ENCODE results near the gene ZNF432.
A peak's percentile ranks its signal among the peaks of the same experiment; 100 is the strongest.
"Not testable (repeated sequence)": the region's sequence is repeated elsewhere in the genome, so short reads cannot be mapped to it uniquely, and the experiment has no call there.

Gene ZNF432

GRCh38 chr19:52066258-52066863 is 17.7 kb upstream of the ZNF432 start:
- H3K27ac ChIP-seq = no peak overlapping the region
- TF ChIP-seq, protein P1, sequence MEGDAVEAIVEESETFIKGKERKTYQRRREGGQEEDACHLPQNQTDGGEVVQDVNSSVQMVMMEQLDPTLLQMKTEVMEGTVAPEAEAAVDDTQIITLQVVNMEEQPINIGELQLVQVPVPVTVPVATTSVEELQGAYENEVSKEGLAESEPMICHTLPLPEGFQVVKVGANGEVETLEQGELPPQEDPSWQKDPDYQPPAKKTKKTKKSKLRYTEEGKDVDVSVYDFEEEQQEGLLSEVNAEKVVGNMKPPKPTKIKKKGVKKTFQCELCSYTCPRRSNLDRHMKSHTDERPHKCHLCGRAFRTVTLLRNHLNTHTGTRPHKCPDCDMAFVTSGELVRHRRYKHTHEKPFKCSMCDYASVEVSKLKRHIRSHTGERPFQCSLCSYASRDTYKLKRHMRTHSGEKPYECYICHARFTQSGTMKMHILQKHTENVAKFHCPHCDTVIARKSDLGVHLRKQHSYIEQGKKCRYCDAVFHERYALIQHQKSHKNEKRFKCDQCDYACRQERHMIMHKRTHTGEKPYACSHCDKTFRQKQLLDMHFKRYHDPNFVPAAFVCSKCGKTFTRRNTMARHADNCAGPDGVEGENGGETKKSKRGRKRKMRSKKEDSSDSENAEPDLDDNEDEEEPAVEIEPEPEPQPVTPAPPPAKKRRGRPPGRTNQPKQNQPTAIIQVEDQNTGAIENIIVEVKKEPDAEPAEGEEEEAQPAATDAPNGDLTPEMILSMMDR (conservative IDR thresholded peaks at IDR 0.05) = no peak

GRCh38 chr19:52065399-52065798 is 16.8 kb upstream of the ZNF432 start:
- TF ChIP-seq, protein P1 (conservative IDR thresholded peaks at IDR 0.05) = no peak
- no peak overlapping the region for H3K27ac ChIP-seq

DNA sequence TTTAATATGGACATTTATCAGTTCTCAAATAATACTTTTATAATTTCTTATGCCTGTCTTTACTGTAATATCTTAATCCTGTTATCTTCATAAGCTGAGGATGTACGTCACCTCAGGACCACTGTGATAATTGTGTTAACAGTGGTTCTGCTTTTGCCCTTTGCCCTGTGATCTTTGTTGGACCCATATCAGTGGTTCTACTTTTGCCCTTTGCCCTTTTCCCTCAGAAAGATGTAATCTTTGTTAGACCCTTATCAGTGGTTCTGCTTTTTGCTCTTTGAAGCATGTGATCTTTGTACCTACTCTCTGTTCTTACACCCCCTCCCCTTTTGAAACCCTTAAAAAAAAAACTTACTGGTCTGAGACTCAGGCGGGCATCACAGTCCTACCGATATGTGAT is 7.8 kb upstream of the ZNF432 start:
- H3K27ac ChIP-seq = not testable (repeated sequence)

- peak overlapping the region; percentile 97 for H3K27ac ChIP-seq
Observed at GRCh38 chr19:52051736-52052135, 3.1 kb upstream of the ZNF432 start.

DNA sequence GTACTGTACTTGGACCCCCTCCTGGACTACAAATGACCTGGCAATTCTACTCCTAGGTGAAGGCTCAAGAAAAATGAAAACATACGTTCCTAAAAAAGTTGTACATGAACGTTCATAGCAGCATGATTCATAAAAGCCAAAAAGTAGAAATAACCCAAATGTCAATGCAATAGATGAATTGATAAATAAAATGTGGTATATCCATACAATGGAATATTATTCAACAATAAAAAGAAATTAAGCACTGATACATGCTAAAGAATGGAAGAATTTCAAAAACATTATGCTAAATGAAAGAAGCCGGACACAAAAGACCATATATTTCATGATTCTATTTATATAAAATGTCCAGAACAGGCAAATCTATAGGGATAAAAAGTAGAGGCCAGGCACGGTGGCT is 9.5 kb downstream of the ZNF432 start:
- TF ChIP-seq, protein P1 (conservative IDR thresholded peaks at IDR 0.05) = no peak

DNA sequence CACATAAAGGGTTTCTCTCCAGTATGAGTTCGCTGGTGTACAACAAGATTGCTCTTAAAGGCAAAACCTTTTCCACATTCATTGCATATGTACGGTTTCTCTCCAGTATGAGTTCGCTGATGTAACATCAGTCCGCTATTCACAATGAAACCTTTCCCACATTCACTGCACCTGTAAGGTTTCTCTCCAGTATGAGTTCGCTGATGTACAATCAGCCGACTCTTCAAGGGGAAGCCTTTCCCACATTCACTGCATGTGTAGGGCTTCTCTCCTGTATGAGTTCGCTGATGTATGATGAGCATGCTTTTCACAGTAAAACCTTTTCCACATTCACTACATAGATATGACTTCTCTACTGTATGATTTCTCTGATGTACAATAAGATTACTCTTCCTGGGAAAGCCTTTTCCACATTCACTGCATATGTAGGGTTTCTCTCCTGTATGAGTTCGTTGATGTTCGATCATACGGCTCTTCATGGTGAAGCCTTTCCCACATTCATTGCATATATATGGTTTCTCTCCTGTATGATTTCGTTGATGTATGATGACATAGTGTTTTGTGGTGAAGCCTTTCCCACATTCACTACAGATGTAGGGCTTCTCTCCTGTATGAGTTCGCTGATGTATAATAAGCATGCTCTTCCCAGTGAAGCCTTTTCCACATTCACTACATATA is 14.4 kb downstream of the ZNF432 start:
- TF ChIP-seq, protein P1 (conservative IDR thresholded peaks at IDR 0.05) = no peak
- no peak overlapping the region for H3K27ac ChIP-seq

More for the DNA sequence above, 9.5 kb downstream of the ZNF432 start:
- no peak overlapping the region for H3K27ac ChIP-seq

- TF ChIP-seq, protein P1 (conservative IDR thresholded peaks at IDR 0.05) = no peak
- H3K27ac ChIP-seq = peak overlapping the region; percentile 100
Observed at GRCh38 chr19:52028780-52029123, 19.9 kb downstream of the ZNF432 start.

- H3K27ac ChIP-seq = peak within 1 kb of the TSS; percentile 100
- TF ChIP-seq, protein P1 (conservative IDR thresholded peaks at IDR 0.05) = no peak
Observed at GRCh38 chr19:52028027-52028779, 20.4 kb downstream of the ZNF432 start, which contains the start of gene ZNF614. Gene ZNF614 (minus strand): TSS chr19:52028379. CDS start chr19:52025745, 2,634 bp downstream.

GRCh38 chr19:52026255-52026990 is 22.2 kb downstream of the ZNF432 start:
- H3K27ac ChIP-seq = peak overlapping the region; percentile 100

- peak overlapping the region; percentile 100 for H3K27ac ChIP-seq
Observed at GRCh38 chr19:52024478-52024877, 24.2 kb downstream of the ZNF432 start.

Data from VCaP (cell line).